NB4 (cell line): ENCODE results near the gene ABCF3.

Source experiments
- DNase-seq: peaks from one replicate; pipeline ENCODE4 v3.0.0; 2010; ENCODE audit warnings: low read depth
- H3K4me3 ChIP-seq: one replicate; pipeline ENCODE4 v1.5.1; 2011; ENCODE audit warnings: mild to moderate bottlenecking, low read depth, low read length, moderate library complexity
- CTCF ChIP-seq: IDR thresholded peaks from one replicate; pipeline ENCODE4 v1.5.1; 2012; ENCODE audit warnings: low read depth, low read length
- MAX ChIP-seq: IDR thresholded peaks from 2 replicates; pipeline ENCODE4 v1.6.1; 2011; ENCODE audit warnings: low read depth, low read length
- MYC ChIP-seq: IDR thresholded peaks from 2 replicates; pipeline ENCODE4 v1.6.1; 2011; ENCODE audit warnings: low read depth, low read length
- POLR2A ChIP-seq: IDR thresholded peaks from 2 replicates; pipeline ENCODE4 v1.6.1; 2011; ENCODE audit warnings: mild to moderate bottlenecking; ENCODE audit not compliant: insufficient read length; ENCODE audit errors: extremely low read depth

Gene ABCF3

DNA sequence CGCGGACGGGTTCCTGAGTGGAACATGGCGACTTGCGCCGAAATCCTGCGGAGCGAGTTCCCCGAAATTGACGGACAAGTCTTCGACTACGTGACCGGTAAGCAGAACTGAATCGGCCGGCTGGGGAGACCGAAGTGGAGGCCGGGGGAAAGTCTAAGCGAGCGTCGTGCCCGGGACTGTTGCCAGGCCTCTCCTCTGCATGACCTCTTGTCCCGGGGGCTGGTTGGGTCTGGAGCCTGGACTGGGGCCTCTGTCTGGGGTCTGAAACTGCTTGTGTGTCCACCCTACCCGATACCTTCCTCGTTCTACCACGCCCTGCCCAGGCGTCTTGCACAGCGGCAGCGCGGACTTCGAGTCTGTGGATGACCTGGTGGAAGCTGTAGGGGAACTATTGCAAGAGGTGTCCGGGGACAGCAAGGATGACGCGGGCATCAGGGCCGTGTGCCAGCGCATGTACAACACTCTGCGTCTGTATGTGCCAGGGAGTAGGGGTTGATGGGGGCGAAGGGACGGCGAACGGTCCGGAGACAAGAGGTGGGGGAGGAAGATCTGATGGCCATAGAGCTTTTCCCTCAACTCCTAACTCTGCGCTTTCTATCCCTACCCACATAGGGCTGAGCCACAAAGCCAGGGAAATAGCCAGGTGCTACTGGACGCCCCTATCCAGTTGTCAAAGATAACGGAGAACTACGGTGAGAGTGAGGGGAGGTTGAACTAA is at the start of gene ABCF3:
ABCF3 (plus strand) TSS at position 16 of the 718 bp plus-strand sequence; CDS start at position 25, 9 bp downstream.
- TF ChIP-seq POLR2A, result peak; percentile 65
- no peak for TF ChIP-seq MAX
- DNase-seq, result peak; percentile 46
- H3K4me3 ChIP-seq, result peak within 1 kb of the TSS; percentile 96

GRCh38 chr3:184140436-184140835 is 45.6 kb upstream of the ABCF3 start:
- TF ChIP-seq MYC (no peak), CTCF (no peak), MAX (no peak), POLR2A (no peak)

GRCh38 chr3:184142199-184142598 is 43.8 kb upstream of the ABCF3 start:
- no peak for TF ChIP-seq CTCF
- TF ChIP-seq POLR2A, result no peak
- TF ChIP-seq MYC, result no peak
- TF ChIP-seq MAX, result no peak
- DNase-seq, result no peak
- H3K4me3 ChIP-seq, result no peak overlapping the region

More at GRCh38 chr3:184140436-184140835, 45.6 kb upstream of the ABCF3 start:
- no peak overlapping the region for H3K4me3 ChIP-seq
- no peak for DNase-seq

DNA sequence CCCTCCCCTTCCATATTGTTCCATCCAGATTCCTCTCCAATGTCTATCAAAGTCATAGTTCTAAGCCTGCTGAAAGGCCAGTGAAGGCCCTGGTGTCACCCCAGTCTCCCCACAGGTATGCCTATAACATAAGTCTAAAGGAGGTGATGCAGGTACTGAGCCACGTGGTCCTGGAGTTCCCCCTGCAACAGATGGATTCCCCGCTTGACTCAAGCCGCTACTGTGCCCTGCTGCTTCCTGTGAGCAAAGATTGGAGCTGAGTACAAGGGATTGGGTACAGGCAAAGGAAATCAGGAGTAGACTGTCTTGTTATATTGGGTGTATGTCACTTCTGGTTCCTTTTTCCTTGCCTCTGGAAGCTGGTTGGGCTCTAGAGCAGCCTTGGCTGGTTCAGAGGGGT is 42.7 kb upstream of the ABCF3 start:
- no peak overlapping the region for H3K4me3 ChIP-seq
- DNase-seq, result no peak
- TF ChIP-seq MAX (no peak), CTCF (no peak), POLR2A (no peak), MYC (no peak)

DNA sequence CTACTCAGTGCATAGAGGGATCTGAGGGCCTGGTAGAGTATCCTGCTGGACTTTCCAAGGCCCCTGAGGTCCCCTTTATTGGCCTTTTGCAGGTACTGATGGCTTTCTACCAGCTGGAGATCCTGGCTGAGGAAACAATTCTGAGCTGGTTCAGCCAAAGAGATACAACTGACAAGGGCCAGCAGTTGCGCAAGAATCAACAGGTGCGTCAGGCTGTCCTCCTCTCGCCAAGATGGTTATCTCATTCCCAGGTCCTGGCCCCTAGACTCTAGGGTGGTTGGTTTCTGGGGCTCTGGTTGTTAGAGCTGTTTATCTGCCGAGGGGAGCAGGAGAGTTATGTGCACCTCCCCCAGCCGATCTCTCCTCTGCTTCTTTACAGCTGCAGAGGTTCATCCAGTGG is 41.5 kb upstream of the ABCF3 start:
- TF ChIP-seq POLR2A, result no peak
- no peak for DNase-seq
- H3K4me3 ChIP-seq, result no peak overlapping the region

DNA sequence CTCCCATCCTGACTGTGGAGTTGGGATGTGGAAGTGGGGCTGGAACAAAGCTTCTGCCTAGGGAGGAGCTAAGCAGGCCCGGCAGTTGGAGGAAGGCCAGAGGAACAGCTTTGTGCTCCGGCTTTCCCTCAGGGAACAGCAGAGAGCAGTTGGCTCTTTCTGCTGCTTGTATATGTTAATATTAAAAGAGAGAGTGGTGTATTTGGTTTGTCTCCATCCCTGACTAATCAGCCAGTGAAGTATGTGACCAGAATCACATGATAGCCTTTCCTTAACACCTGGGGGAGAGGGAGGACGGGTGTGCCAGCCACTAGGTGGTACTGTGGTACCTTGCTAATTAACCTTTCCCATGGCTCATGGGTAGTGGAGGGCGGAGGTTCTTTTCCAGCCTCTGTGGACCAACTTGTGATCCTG is 40.9 kb upstream of the ABCF3 start:
- TF ChIP-seq CTCF (peak; percentile 28), POLR2A (no peak)
- H3K4me3 ChIP-seq, result no peak overlapping the region
- DNase-seq, result peak; percentile 42

DNA sequence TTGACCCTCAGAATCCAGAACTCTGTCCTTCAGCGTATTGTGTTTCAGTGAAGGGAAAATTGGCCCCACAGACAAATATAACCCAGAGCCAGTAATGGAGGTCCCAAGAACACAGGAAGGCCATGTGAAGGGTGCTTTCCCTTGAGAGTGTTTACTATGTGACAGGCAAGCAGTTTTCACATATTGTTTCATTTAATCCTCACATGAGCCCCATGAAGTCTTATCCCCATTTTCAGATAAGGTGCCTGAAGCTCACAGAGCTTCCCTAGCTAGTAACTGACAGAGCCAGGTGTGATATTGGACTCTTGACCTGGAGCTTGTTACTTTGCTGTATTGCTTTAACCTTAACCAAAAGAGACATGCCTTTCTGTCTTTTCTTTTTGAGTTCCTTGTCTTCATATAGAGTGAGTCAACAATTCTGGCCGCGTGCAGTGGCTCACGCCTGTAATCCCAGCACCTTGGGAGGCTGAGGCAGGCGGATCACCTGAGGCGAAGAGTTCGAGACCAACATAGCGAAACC is 40.2 kb upstream of the ABCF3 start:
- TF ChIP-seq MYC, result no peak
- no peak for TF ChIP-seq CTCF
- no peak for TF ChIP-seq POLR2A
- TF ChIP-seq MAX, result no peak
- no peak for DNase-seq
- H3K4me3 ChIP-seq, result no peak overlapping the region
